Psoas muscle (tissue), 8 donors: ENCODE results near the gene TXNRD1. TPM values are rescaled to one million over a fixed set of nuclear protein-coding genes. Genes with fewer than 3 reads are reported as not detected.

Source experiments
- ATAC-seq, 4 donors: fragments of 200-7000 bp; cut with Tn5 transposase; one replicate each; pipeline ENCODE4 v1.9.1; 2020; ENCODE audit warnings: moderate library complexity in 3 of 4, mild to moderate bottlenecking in 2 of 4
- DNase-seq, 2 donors: peaks; one replicate each; pipeline ENCODE4 v3.0.0-alpha.2; 2020
- H3K27ac ChIP-seq: fragments of 200-600 bp; one replicate; pipeline ENCODE4 v1.8.0; 2022
- H3K27me3 ChIP-seq, 3 donors: fragments of 200-600 bp in 1 of 3; one replicate each; pipeline versions ENCODE4 v1.6.1 to v1.8.0; 2013 to 2022; ENCODE audit warnings: low read length in 2 of 3, mild to moderate bottlenecking in 2 of 3, moderate library complexity in 1 of 3; ENCODE audit not compliant: insufficient read depth in 3 of 3
- H3K36me3 ChIP-seq, 2 donors: fragments of 200-600 bp in 1 of 2; one replicate each; pipeline versions ENCODE4 v1.6.1 to v1.8.0; 2013 to 2022; ENCODE audit warnings: low read depth in 1 of 2, mild to moderate bottlenecking in 1 of 2, moderate library complexity in 1 of 2; ENCODE audit not compliant: insufficient read depth in 1 of 2
- H3K4me1 ChIP-seq: fragments of 200-600 bp; one replicate; pipeline ENCODE4 v1.8.0; 2022
- H3K4me3 ChIP-seq: fragments of 200-600 bp; one replicate; pipeline ENCODE4 v1.8.0; 2022; ENCODE audit warnings: mild to moderate bottlenecking
- H3K9me3 ChIP-seq: fragments of 200-600 bp; one replicate; pipeline ENCODE4 v1.8.0; 2022
- WGBS, 3 donors: extraction: QIAGEN DNeasy Blood & Tissue Kit; methylation state at CpG; one replicate each; pipeline versions ENCODE4 v1.1.6 to v1.1.7; 2013; 5-methylcytosine and 5-hydroxymethylcytosine counted together
- intact Hi-C, 2 donors: fragments of 100-400 bp; cut with DNase I; formaldehyde crosslinking; loops; one replicate each; pipeline versions ENCODE4 v1.11.0 to v1.14.2; 2022
- polyA plus RNA-seq, 3 donors: library from polyadenylated mRNA; stranded (reverse); fragments of 200-250 nt; gene quantifications; one replicate each; pipeline ENCODE4 v1.2.3, GENCODE V29; 2013
- total RNA-seq, 4 donors: library from RNA; stranded (reverse); fragmentation: NEBNext Ultra II Directional in 2 of 4; extraction: Animal tissue kit (Norgen Biotek cat#: 25700) in 2 of 4; gene quantifications; one replicate each; pipeline versions ENCODE4 v1.2.1 to v1.2.4, GENCODE V29; 2021 to 2023
- TF ChIP-seq, protein P1 (sequence below): fragments of 200-600 bp; IDR thresholded peaks from one replicate; pipeline ENCODE4 v1.8.0; 2022; ENCODE audit warnings: antibody characterized with exemption
- donor health status: healthy with polysubstance abuse.
- donor health status: DM: no; HTN: no; CAD: no; lungs with moderate emphysema.
- donor health status: Bipolar disorder and iron deficiency.
- donor health status: healthy.
- donor health status: DM: yes; HTN: yes; CAD: no.
- donor health status: DM: no; HTN: no; CAD: no.
- donor health status: DM: no; HTN: no; CAD: no.
- donor health status: DM: yes; HTN: yes; CAD: no.

TXNRD1 gene
- total and polyA plus RNA-seq, 7 donors, result 46.0 to 249 (median 110) TPM

GRCh38 chr12:104355630-104356029, 140.1 kb downstream of the TXNRD1 start:
- ATAC-seq (no peak), DNase-seq (no peak)
- Histone ChIP-seq H3K27ac (no peak overlapping the region), H3K4me1 (no peaks in the 10 kb centered on the region), H3K27me3 (no peaks in the 10 kb centered on the region), H3K36me3 (peaks cover 7 to 45% of the 10 kb centered on the region in 2 donors), H3K4me3 (no peak overlapping the region), H3K9me3 (peaks cover 3% of the 10 kb centered on the region)
- TF ChIP-seq, protein P1, sequence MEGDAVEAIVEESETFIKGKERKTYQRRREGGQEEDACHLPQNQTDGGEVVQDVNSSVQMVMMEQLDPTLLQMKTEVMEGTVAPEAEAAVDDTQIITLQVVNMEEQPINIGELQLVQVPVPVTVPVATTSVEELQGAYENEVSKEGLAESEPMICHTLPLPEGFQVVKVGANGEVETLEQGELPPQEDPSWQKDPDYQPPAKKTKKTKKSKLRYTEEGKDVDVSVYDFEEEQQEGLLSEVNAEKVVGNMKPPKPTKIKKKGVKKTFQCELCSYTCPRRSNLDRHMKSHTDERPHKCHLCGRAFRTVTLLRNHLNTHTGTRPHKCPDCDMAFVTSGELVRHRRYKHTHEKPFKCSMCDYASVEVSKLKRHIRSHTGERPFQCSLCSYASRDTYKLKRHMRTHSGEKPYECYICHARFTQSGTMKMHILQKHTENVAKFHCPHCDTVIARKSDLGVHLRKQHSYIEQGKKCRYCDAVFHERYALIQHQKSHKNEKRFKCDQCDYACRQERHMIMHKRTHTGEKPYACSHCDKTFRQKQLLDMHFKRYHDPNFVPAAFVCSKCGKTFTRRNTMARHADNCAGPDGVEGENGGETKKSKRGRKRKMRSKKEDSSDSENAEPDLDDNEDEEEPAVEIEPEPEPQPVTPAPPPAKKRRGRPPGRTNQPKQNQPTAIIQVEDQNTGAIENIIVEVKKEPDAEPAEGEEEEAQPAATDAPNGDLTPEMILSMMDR, result no peak
- intact Hi-C loops, result loop anchor here (5.0 kb wide), 2 partner anchors 148 to 153 kb away; no protein-coding TSS in a partner anchor
- WGBS, 3 donors, result 68 to 81% (median 69%) methylated on average over 3 of the region's 3 CpGs

- Histone ChIP-seq H3K27me3 (no peaks in the 10 kb centered on the region), H3K4me3 (no peak overlapping the region), H3K9me3 (peaks cover 3% of the 10 kb centered on the region), H3K27ac (no peak overlapping the region), H3K4me1 (no peaks in the 10 kb centered on the region), H3K36me3 (peaks cover 7 to 36% of the 10 kb centered on the region in 2 donors)
- intact Hi-C loops, result loop anchor here (5.0 kb wide), 2 partner anchors 149 to 154 kb away; no protein-coding TSS in a partner anchor
- TF ChIP-seq, protein P1, result no peak
- peak in 2 of 4 donors; percentile 22 to 26 for ATAC-seq
- DNase-seq, result no peak
- WGBS, 3 donors, result 61 to 81% (median 65%) methylated on average over 17 of the region's 17 CpGs
These were observed 140.9 kb downstream of the TXNRD1 start for GRCh38 chr12:104356231-104357115.

DNA sequence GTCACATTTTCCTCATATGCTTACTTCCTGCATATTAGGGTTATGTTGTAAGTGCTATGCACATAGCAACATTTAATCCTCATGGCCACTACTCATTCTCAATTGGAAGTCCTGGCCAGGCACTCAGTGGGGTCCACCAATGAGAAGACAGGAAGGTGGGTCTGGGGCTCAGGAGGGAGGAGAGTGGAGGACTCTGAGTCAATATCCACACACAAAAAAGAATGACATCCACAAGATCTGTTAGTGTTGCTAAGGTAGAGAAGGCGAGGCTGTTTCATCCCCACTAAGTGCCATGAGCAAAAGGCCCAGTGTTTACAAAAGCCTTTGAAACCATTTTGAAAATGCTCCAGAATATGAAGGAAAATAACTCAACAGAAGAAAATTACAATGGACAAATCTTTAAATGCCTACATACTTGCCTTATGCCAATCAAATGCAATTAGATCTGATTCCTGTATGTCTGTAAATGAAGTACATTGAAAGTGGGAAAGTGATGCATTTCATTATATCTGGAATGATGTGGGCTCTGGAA, 141.9 kb downstream of the TXNRD1 start:
- H3K9me3 ChIP-seq, result peaks cover 3% of the 10 kb centered on the region
- H3K4me1 ChIP-seq, result no peaks in the 10 kb centered on the region
- ATAC-seq (peak in 2 of 4 donors; percentile 24 to 39), DNase-seq (no peak)
- H3K27ac ChIP-seq, result no peak overlapping the region
- TF ChIP-seq, protein P1, result no peak
- H3K4me3 ChIP-seq, result no peak overlapping the region
- intact Hi-C loops, result loop anchor here (5.0 kb wide), 2 partner anchors 150 to 155 kb away; no protein-coding TSS in a partner anchor
- peaks cover 4 to 28% of the 10 kb centered on the region in 2 donors for H3K36me3 ChIP-seq
- WGBS, 3 donors, result 88 to 90% (median 89%) methylated on average over 1 of the region's 1 CpG
- no peaks in the 10 kb centered on the region for H3K27me3 ChIP-seq

- Histone ChIP-seq H3K9me3 (peaks cover 3% of the 10 kb centered on the region), H3K4me1 (no peaks in the 10 kb centered on the region), H3K27me3 (no peaks in the 10 kb centered on the region), H3K36me3 (peaks cover 4 to 19% of the 10 kb centered on the region in 2 donors), H3K4me3 (no peak overlapping the region), H3K27ac (no peak overlapping the region)
- ATAC-seq (peak; percentile 56 to 84 (median 76)), DNase-seq (peak; percentile 32 to 67)
- TF ChIP-seq, protein P1, result peak; percentile 78
- intact Hi-C loops, result loop anchor here (2.0 to 5.0 kb wide), 3 partner anchors 144 to 156 kb away; partner anchors contain the start of gene TXNRD1 (in 1 of the 2)
- WGBS, 3 donors, result 67 to 75% (median 68%) methylated on average over 5 of the region's 5 CpGs
These were observed 142.9 kb downstream of the TXNRD1 start for GRCh38 chr12:104358353-104359003.
